Left ventricle myocardium inferior (tissue), 1 donor: ENCODE data around the gene NBAS. TPM values are rescaled to one million over a fixed set of nuclear protein-coding genes. Genes with fewer than 3 reads are reported as not detected.

Source experiments
- DNase-seq: peaks from one replicate; pipeline ENCODE4 v3.0.0-alpha.2; 2020
- H3K27ac ChIP-seq: fragments of 200-600 bp; replicated peaks from 2 replicates; pipeline ENCODE4 v1.8.0; 2021
- H3K27me3 ChIP-seq: fragments of 200-600 bp; 2 replicates; pipeline ENCODE4 v1.8.0; 2021; ENCODE audit warnings: low read depth
- H3K36me3 ChIP-seq: fragments of 200-600 bp; 2 replicates; pipeline ENCODE4 v1.8.0; 2021
- H3K4me1 ChIP-seq: fragments of 200-600 bp; 2 replicates; pipeline ENCODE4 v1.8.0; 2021
- H3K4me3 ChIP-seq: fragments of 200-600 bp; 2 replicates; pipeline ENCODE4 v1.8.0; 2021; ENCODE audit warnings: mild to moderate bottlenecking, moderate library complexity
- H3K9me3 ChIP-seq: fragments of 200-600 bp; replicated peaks from 2 replicates; pipeline ENCODE4 v1.8.0; 2021
- intact Hi-C: fragments of 100-400 bp; cut with micrococcal nuclease; formaldehyde crosslinking; loops from one replicate; pipeline ENCODE4 v1.11.0; 2022
- total RNA-seq: library from RNA; stranded (reverse); fragmentation: NEBNext Ultra II Directional; extraction: Animal tissue kit (Norgen Biotek cat#: 25700); gene quantifications from one replicate; pipeline ENCODE4 v1.2.1, GENCODE V29; 2021
- TF ChIP-seq, protein P1 (sequence below): fragments of 200-600 bp; IDR thresholded peaks from 2 replicates; pipeline ENCODE4 v1.8.0; 2021; ENCODE audit warnings: antibody characterized with exemption, mild to moderate bottlenecking, borderline replicate concordance
- donor health status: DM: no; HTN: yes; CAD: no; lungs with severe emphysema.

NBAS gene
- total RNA-seq, 1 donor from 2014 or later, result 50.6 TPM

DNA sequence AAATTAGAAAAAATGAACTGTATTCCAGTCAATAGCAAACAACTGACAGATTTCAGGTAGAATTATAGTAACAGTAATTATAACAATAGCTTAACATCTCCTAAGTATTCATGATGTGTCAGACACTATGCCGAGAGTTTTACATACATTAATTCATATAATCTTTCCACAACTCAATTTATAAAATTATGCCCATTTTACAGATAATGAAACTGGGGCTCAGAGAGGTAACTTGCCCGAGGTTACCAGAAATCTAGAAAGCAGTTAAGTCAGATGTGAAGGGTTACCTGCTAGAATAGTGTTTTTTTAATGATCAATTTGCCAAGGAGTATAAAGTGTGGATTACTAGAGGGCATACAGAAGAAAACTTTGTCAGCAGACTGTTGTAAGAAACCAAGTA lies 12.2 kb downstream of the NBAS start:
- DNase-seq, result no peak
- peaks cover 45% of the 10 kb centered on the region for H3K36me3 ChIP-seq
- intact Hi-C loops, result no loop called here

DNA sequence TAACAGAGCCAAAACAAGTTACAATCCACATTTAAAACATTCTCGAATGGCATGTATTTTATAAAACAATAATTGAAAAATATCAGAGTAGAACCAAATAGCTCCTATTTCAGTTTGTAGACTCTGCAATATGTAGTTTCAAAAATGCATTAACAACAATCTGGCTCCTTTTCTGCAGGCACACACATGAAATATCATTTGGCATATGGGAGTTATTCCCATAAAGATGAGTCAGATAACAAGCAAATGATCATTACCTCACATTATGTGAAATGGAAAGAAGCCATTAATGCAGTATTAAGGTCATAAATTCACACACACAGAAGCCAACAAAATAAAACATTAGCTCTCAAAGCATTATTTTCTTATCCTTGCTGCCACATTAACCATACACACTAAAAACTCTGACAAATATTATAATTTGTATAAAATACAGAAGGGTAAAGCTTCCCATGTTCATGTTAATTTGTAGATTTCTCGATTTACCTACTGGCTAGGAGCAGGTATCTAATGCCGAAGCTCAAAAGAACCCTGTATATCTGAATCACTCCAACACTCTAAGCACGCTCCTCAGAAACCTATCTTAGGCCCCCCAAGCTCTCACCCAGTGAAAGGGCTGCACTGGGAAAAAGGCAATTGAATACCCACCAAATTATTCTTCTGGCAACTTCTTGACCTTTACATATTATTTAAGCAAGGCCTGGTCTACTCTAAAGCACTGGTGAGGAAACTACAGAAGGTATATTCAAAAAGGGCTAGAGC lies 13.8 kb downstream of the NBAS start:
- Histone ChIP-seq H3K9me3 (no peaks in the 10 kb centered on the region), H3K27me3 (no peaks in the 10 kb centered on the region), H3K4me3 (no peak overlapping the region), H3K27ac (no peak overlapping the region), H3K4me1 (peaks cover 9% of the 10 kb centered on the region), H3K36me3 (peaks cover 31% of the 10 kb centered on the region)
- TF ChIP-seq, protein P1, sequence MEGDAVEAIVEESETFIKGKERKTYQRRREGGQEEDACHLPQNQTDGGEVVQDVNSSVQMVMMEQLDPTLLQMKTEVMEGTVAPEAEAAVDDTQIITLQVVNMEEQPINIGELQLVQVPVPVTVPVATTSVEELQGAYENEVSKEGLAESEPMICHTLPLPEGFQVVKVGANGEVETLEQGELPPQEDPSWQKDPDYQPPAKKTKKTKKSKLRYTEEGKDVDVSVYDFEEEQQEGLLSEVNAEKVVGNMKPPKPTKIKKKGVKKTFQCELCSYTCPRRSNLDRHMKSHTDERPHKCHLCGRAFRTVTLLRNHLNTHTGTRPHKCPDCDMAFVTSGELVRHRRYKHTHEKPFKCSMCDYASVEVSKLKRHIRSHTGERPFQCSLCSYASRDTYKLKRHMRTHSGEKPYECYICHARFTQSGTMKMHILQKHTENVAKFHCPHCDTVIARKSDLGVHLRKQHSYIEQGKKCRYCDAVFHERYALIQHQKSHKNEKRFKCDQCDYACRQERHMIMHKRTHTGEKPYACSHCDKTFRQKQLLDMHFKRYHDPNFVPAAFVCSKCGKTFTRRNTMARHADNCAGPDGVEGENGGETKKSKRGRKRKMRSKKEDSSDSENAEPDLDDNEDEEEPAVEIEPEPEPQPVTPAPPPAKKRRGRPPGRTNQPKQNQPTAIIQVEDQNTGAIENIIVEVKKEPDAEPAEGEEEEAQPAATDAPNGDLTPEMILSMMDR, result no peak
- intact Hi-C loops, result no loop called here
- DNase-seq, result no peak

More for the DNA sequence above, 12.2 kb downstream of the NBAS start:
- TF ChIP-seq, protein P1, result no peak
- H3K27ac ChIP-seq, result no peak overlapping the region
- H3K4me3 ChIP-seq, result no peak overlapping the region
- no peaks in the 10 kb centered on the region for H3K9me3 ChIP-seq
- no peaks in the 10 kb centered on the region for H3K27me3 ChIP-seq
- H3K4me1 ChIP-seq, result no peaks in the 10 kb centered on the region

DNA sequence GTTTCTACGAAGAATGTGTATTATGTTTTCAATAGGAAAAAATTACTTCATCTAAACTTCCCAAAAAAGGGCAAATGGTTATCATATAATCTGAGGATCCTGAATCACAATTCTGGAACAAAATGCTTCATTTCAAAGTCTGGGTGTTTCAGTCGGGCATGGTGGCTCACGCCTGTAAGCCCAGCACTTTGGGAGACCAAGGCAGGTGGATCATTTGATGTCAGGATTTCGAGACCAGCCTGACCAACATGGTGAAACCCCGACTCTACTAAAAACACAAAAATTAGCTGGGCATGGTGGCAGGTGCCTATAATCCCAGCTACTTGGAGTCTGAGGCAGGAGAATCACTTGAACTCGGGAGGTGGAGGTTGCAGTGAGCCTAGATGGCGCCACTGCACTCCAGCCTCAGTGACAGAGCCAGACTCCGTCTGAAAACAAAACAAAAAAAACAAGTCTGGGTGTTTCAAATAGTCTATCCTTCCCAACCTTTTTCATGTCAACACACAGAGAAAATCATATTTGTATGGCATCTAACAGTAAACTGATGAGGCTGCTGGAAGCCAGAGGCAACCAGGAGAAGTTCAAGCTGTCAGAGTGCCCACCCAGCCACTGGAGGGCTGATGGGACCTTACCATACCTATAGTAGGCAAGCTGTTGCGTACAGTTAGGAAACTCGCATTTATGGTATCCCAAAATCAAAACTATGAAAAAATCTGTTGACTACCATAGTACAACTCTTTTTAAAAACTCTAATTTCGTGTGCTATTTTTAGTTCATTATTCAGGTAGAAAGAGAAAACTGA lies 14.6 kb downstream of the NBAS start:
- Histone ChIP-seq H3K9me3 (no peaks in the 10 kb centered on the region), H3K36me3 (peaks cover 30% of the 10 kb centered on the region), H3K4me1 (peaks cover 9% of the 10 kb centered on the region), H3K27me3 (no peaks in the 10 kb centered on the region), H3K27ac (no peak overlapping the region), H3K4me3 (no peak overlapping the region)
- TF ChIP-seq, protein P1, result no peak
- intact Hi-C loops, result no loop called here
- no peak for DNase-seq

DNA sequence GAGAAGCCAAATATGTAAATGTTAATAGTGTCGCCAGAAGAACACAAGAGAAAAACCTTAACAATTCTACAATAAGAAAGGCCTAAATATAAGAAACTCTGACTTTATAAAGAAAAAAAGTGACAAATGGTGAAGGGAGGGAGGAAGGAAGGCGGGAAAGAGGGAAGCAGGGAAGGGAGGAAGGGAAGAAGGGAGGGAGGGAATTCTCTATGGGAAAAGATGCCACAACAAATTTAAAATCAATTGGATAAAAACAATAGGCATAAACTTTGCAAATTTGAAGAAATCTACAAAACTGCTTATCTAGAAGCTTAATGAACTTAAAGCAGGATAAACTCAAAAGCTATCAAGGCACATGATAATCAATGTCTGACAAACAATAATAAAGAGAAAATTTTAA lies 16.9 kb downstream of the NBAS start:
- H3K27me3 ChIP-seq, result no peaks in the 10 kb centered on the region
- intact Hi-C loops, result no loop called here
- peaks cover 9% of the 10 kb centered on the region for H3K4me1 ChIP-seq
- H3K27ac ChIP-seq, result peak overlapping the region; percentile 53
- TF ChIP-seq, protein P1, result no peak
- DNase-seq, result no peak
- H3K4me3 ChIP-seq, result no peak overlapping the region
- H3K36me3 ChIP-seq, result peaks cover 15% of the 10 kb centered on the region
- H3K9me3 ChIP-seq, result no peaks in the 10 kb centered on the region

DNA sequence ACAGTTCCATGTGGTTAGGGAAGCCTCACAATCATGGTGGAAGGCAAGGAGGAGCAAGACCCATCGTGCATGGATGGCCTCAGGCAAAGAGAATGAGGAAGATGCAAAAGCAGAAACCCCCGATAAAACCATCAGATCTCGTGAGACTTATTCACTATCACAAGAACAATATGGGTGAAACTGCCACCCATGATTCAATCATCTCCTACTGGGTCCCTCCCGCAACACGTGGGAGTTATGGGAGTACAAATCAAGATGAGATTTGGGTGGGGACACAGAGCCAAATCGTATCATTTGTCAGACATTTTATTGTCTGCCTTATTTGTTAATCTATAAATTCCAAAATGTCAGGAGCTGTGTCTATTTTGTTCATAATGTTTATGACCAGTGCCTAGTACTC lies 17.6 kb downstream of the NBAS start:
- Histone ChIP-seq H3K27me3 (no peaks in the 10 kb centered on the region), H3K9me3 (no peaks in the 10 kb centered on the region), H3K27ac (peak overlapping the region; percentile 53), H3K4me3 (no peak overlapping the region), H3K36me3 (peaks cover 8% of the 10 kb centered on the region), H3K4me1 (peaks cover 14% of the 10 kb centered on the region)
- intact Hi-C loops, result no loop called here
- TF ChIP-seq, protein P1, result no peak
- no peak for DNase-seq
